ENCODE measurements around the gene ASB16. TPM values are rescaled to one million over a fixed set of nuclear protein-coding genes. Genes with fewer than 3 reads are reported as not detected.
A peak's percentile ranks its signal among the peaks of the same experiment; 100 is the strongest.

Gene ASB16
- total and polyA plus RNA-seq, 9 of the 15 experiments (the other 6 are each of a cell fraction or from before 2014, with no cell fraction given): 0.03 to 0.07 TPM; not detected in 7

- TF ChIP-seq EWSR1 (IDR thresholded peaks at IDR 0.05; ENCODE audit: borderline replicate concordance, low read depth, partially characterized antibody) (no peak), FOXA1 (IDR thresholded peaks at IDR 0.05; ENCODE audit: borderline replicate concordance) (no peak), PHB (CRISPR knock-in tag; IDR thresholded peaks at IDR 0.05) (no peak), EGR1 (conservative IDR thresholded peaks at IDR 0.05) (no peak), ARHGAP35 (IDR thresholded peaks at IDR 0.05; ENCODE audit: partially characterized antibody) (no peak), SRSF9 (IDR thresholded peaks at IDR 0.05; ENCODE audit: borderline replicate concordance, low read depth, low read length) (no peak), CHD2 (IDR thresholded peaks at IDR 0.05; ENCODE audit: low read depth, low read length) (no peak), PREB (CRISPR knock-in tag; IDR thresholded peaks at IDR 0.05) (no peak), NR4A1 (CRISPR knock-in tag; IDR thresholded peaks at IDR 0.05) (no peak), NR4A1 (tag; IDR thresholded peaks at IDR 0.05) (no peak), BHLHE40 (IDR thresholded peaks at IDR 0.05; ENCODE audit: low read length) (no peak), JUNB (CRISPR knock-in tag; conservative IDR thresholded peaks at IDR 0.05) (no peak), SP2 (IDR thresholded peaks at IDR 0.05; ENCODE audit: extremely low read depth, low read depth, low read length, poor library complexity, severe bottlenecking) (no peak), ZKSCAN1 (IDR thresholded peaks at IDR 0.05; ENCODE audit: low read depth, low read length) (no peak), LEF1 (IDR thresholded peaks at IDR 0.05) (no peak), GATAD2B (IDR thresholded peaks at IDR 0.05; ENCODE audit: borderline replicate concordance) (no peak), ZBTB49 (CRISPR knock-in tag; IDR thresholded peaks at IDR 0.05; ENCODE audit: borderline replicate concordance) (no peak), IRF9 (tag; IDR thresholded peaks at IDR 0.05) (no peak), ZNF584 (CRISPR knock-in tag; IDR thresholded peaks at IDR 0.05; ENCODE audit: low read depth) (no peak), CBX8 (IDR thresholded peaks at IDR 0.05; ENCODE audit: borderline replicate concordance, extremely low read depth, low read depth, low read length, poor library complexity, severe bottlenecking) (no peak), CBX5 (IDR thresholded peaks at IDR 0.05; ENCODE audit: borderline replicate concordance, low read depth) (no peak), CREB1 (IDR thresholded peaks at IDR 0.05) (no peak; the same call in 1 of the 2 replicates), CREB1 (CRISPR knock-in tag; IDR thresholded peaks at IDR 0.05) (0 out of 2 replicates have a peak, but pooled peaks have one; percentile 17)
Measured at GRCh38 chr17:44220213-44221083, 49.9 kb downstream of the ASB16 start (continued).
